ENCODE results near the gene C16orf54.

DNA sequence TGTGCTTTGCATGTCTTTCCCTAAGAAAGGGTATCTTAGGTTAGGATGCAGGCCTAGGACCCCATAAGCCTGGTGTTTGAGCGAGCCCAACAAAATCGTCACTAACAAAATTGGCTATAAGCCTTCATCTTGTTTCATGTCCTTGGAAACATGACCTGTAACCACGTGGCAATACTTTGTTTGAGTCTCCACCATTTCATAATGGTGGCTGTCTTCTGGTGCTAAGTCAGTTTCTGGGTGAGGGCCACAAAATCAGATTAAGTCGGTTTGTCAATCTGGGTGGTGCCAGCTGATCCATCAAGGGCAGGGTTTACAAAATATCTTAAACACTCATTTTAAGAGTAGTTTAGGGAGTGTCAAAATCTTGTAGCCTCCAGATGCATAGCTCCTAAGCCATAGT, 33.0 kb downstream of the C16orf54 start:
- TF ChIP-seq EZH2 (IDR thresholded peaks at IDR 0.05) (no peak), POLR2AphosphoS5 (IDR thresholded peaks at IDR 0.05; ENCODE audit: borderline replicate concordance, low read depth, low read length) (no peak), FOXP2 (optimal IDR thresholded peaks at IDR 0.05; ENCODE audit: control extremely low read depth, extremely low read length, insufficient read depth) (no peak)

All from SK-N-MC (cell line).